Testis (tissue), 2 donors: ENCODE data around the gene USP32.
"Not testable (repeated sequence)": the region's sequence is repeated elsewhere in the genome, so short reads cannot be mapped to it uniquely, and the experiment has no call there.

Experiments
- CTCF ChIP-seq, 3 experiments: fragments of 450-650 bp in 2 of 3; fragments of 200-600 bp in 1 of 3; sonication (generic) in 1 of 3; IDR thresholded peaks; one replicate each; pipeline ENCODE4 v1.5.1; 2016 to 2019; ENCODE audit warnings: antibody characterized with exemption in 3 of 3, mild to moderate bottlenecking in 2 of 3, moderate library complexity in 1 of 3
- POLR2A ChIP-seq: fragments of 450-650 bp; IDR thresholded peaks from one replicate; pipeline ENCODE4 v1.6.1; 2017; ENCODE audit warnings: antibody characterized with exemption, mild to moderate bottlenecking, moderate library complexity

GRCh38 chr17:60215895-60216294, 176.0 kb downstream of the USP32 start:
- TF ChIP-seq POLR2A; CTCF (IDR thresholded peaks at IDR 0.05): not testable (repeated sequence)
